ENCODE results near the gene ACTRT2. TPM values are rescaled to one million over a fixed set of nuclear protein-coding genes. Genes with fewer than 3 reads are reported as not detected.

ACTRT2 gene
- total RNA-seq, 1 experiment from 2014 or later: not detected

DNA sequence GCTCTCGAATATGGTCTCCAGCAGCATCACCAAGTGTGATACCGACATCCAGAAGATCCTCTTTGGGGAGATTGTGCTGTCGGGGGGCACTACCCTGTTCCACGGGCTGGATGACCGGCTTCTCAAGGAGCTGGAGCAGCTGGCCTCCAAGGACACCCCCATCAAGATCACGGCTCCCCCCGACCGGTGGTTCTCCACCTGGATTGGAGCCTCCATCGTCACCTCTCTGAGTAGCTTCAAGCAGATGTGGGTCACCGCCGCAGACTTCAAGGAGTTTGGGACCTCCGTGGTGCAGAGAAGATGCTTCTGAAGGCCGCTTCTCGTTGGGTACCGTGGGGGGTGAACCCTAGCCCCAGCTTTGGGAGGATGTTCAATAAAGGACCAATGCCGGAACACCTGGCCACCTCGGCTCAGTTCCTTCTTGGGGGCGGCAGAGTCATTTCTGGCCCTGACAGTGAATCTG lies 1.3 kb downstream of the ACTRT2 start:
- no peak overlapping the region for H3T11ph ChIP-seq (ENCODE audit: low read length)
- no peaks in the 10 kb centered on the region for H3K27me3 ChIP-seq (ENCODE audit: insufficient read depth, low read length)
- H3K27me3 Mint-ChIP-seq (ENCODE audit: low read depth): peaks cover 3% of the 10 kb centered on the region
- H4K20me1 ChIP-seq (ENCODE audit: control insufficient read depth, insufficient read depth, insufficient read length): no peaks in the 10 kb centered on the region
- no peaks in the 10 kb centered on the region for H3K79me2 ChIP-seq (ENCODE audit: insufficient read depth, low read length)
- peaks cover 0 to 10% of the 10 kb centered on the region in 2 experiments; a peak in 2 of 4 replicates for H3K4me1 Mint-ChIP-seq
- no peak overlapping the region for H2BK12ac ChIP-seq (ENCODE audit: insufficient read length, low read depth, low read length)
- no peak overlapping the region for H2BK120ac ChIP-seq (ENCODE audit: low read depth, low read length, poor library complexity, severe bottlenecking)
- no peak overlapping the region for H3K27ac ChIP-seq (ENCODE audit: insufficient read length, low read depth, low read length)
- no peak for TF ChIP-seq CTCF (conservative IDR thresholded peaks at IDR 0.05)
- DNase-seq: no peak
- no peak overlapping the region for H3K9ac ChIP-seq (ENCODE audit: extremely low read depth, insufficient read length, low read length)
- no peak overlapping the region for H3K27ac Mint-ChIP-seq
- no peak overlapping the region for H3K23ac ChIP-seq (ENCODE audit: insufficient read length, low read depth, low read length)
- no peak overlapping the region for H3K56ac ChIP-seq (ENCODE audit: insufficient read length, low read depth, low read length)
- H3K23me2 ChIP-seq (ENCODE audit: insufficient read length, low read depth, low read length, poor library complexity, severe bottlenecking): no peaks in the 10 kb centered on the region
- H3K9me3 Mint-ChIP-seq: peaks cover 8 to 31% of the 10 kb centered on the region in 2 experiments; a peak in 4 of 5 replicates
- no peak overlapping the region for H3K18ac ChIP-seq (ENCODE audit: insufficient read length, low read depth, low read length)
- H3K9me3 ChIP-seq (ENCODE audit: control insufficient read depth, low read depth, low read length): peaks cover 31% of the 10 kb centered on the region
- no peak overlapping the region for H3K4me3 Mint-ChIP-seq
- no peak overlapping the region for H3K4ac ChIP-seq (ENCODE audit: low read depth, low read length)
- no peak overlapping the region for H4K5ac ChIP-seq (ENCODE audit: insufficient read length, low read depth, low read length)
- H3K4me2 ChIP-seq (ENCODE audit: insufficient read depth, insufficient read length, low read length): no peak overlapping the region
- H3K14ac ChIP-seq (ENCODE audit: insufficient read depth, low read length): no peak overlapping the region
- H4K91ac ChIP-seq (ENCODE audit: insufficient read length, low read depth, low read length): no peak overlapping the region
- no peaks in the 10 kb centered on the region for H3K79me1 ChIP-seq (ENCODE audit: insufficient read depth, low read depth, low read length, poor library complexity, severe bottlenecking)
- no peak overlapping the region for H2AFZ ChIP-seq (ENCODE audit: low read length)
- H2AK5ac ChIP-seq (ENCODE audit: insufficient read length, low read length): no peak overlapping the region
- H3K36me3 Mint-ChIP-seq (ENCODE audit: insufficient read depth in 1 of 3, low read depth in 3 of 3): peaks cover 0 to 19% (median 2%) of the 10 kb centered on the region in 3 experiments; a peak in 4 of 7 replicates
- H4K8ac ChIP-seq (replicated peaks; ENCODE audit: insufficient read length, low read depth, low read length): no peak overlapping the region
- no CpG with 5 or more reads among the region's 18 CpGs for WGBS (ENCODE audit: extremely low coverage, insufficient read length, low lambda C conversion rate)
- H2BK5ac ChIP-seq (ENCODE audit: insufficient read length, low read length): no peak overlapping the region
- no peaks in the 10 kb centered on the region for H3K4me1 ChIP-seq (ENCODE audit: insufficient read depth, low read length)
- no peak overlapping the region for H2BK20ac ChIP-seq (ENCODE audit: low read depth, low read length, poor library complexity, severe bottlenecking)
- H2BK15ac ChIP-seq (ENCODE audit: low read depth, low read length): no peak overlapping the region
